Measurements from ENCODE around the gene MRPL1.

Gene MRPL1

DNA sequence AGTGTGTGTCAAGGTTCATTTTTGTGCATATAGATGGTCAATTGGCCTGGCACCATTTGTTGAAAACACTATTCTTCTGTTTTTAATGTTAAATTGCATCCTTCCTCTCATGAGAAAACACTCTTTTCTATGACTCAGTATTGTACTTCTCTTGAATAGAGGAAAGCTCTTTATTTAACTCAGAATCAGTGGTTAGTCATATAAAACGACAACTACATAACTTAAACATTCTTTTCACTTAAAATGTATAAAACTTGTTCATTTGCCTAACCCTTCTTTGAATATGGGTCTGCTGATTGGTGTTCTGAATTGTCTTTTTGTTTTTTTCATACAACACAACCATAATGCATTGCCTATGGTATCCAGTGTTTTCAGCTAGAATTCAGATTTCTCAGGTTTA lies 17.2 kb upstream of the MRPL1 start:
- DNase-seq: no peak
- no peak overlapping the region for H2BK120ac ChIP-seq (ENCODE audit: insufficient read depth, low read length, poor library complexity)
- H4K91ac ChIP-seq (ENCODE audit: low read depth, low read length): no peak overlapping the region
- no peaks in the 10 kb centered on the region for H3K27me3 ChIP-seq (ENCODE audit: insufficient read depth, low read length)
- H3K79me1 ChIP-seq (ENCODE audit: low read length): no peaks in the 10 kb centered on the region
- H3K4me1 ChIP-seq (ENCODE audit: control insufficient read depth in 1 of 2, insufficient read depth in 2 of 2, low read length in 2 of 2): no peaks in the 10 kb centered on the region
- no peak overlapping the region for H3K14ac ChIP-seq (ENCODE audit: low read length)
- H3K18ac ChIP-seq (ENCODE audit: low read length): no peak overlapping the region
- H3K4ac ChIP-seq (ENCODE audit: low read depth, low read length): no peak overlapping the region
- no peak overlapping the region for H4K12ac ChIP-seq (ENCODE audit: low read depth, low read length)
- H3K9ac ChIP-seq (ENCODE audit: low read length): no peak overlapping the region
- H3K4me3 ChIP-seq (ENCODE audit: low read depth, low read length): no peak overlapping the region
- no peak overlapping the region for H2AFZ ChIP-seq (ENCODE audit: insufficient read depth, low read length, poor library complexity)
- no peak overlapping the region for H4K8ac ChIP-seq (ENCODE audit: low read depth, low read length)
- H2BK5ac ChIP-seq (ENCODE audit: low read depth, low read length, poor library complexity): no peak overlapping the region
- no peak overlapping the region for H3K23ac ChIP-seq (ENCODE audit: low read length)
- H3K36me3 ChIP-seq (ENCODE audit: control insufficient read depth in 1 of 2, insufficient read depth in 2 of 2, low read length in 2 of 2): no peaks in the 10 kb centered on the region
- no peak overlapping the region for H3K4me2 ChIP-seq (ENCODE audit: low read length)
- H2AK5ac ChIP-seq (ENCODE audit: low read length): no peak overlapping the region
- H3K79me2 ChIP-seq (ENCODE audit: control insufficient read depth, insufficient read depth, low read length, poor library complexity): no peaks in the 10 kb centered on the region
- WGBS (ENCODE audit: extremely low coverage, insufficient coverage, insufficient read length): no CpG with 5 or more reads among the region's 1 CpG
- no peaks in the 10 kb centered on the region for H3K9me3 ChIP-seq (ENCODE audit: insufficient read depth, low read depth, low read length)
- H2BK12ac ChIP-seq (ENCODE audit: low read length): no peak overlapping the region
- H3K27ac ChIP-seq (ENCODE audit: low read depth, low read length): no peak overlapping the region

DNA sequence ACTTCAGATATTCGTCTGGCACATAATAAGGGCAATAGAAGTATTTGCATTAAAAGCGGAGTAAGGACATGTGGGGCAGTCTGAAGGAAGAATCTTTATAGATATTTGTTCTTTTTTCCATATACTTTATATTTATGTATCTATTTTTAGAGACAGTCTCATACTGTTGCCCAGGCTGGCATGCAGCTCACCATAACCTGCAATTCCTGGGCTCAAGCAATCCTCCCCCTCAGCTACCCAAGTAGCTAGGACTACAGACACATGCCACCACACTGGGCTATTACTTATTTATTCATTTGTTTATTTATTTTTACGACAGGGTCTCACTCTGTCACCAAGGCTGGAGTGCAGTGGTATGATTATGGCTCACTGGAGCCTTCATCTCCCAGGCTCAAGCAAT lies 16.7 kb upstream of the MRPL1 start:
- Histone ChIP-seq H2AK5ac (ENCODE audit: low read length) (no peak overlapping the region), H2BK12ac (ENCODE audit: low read length) (no peak overlapping the region), H4K12ac (ENCODE audit: low read depth, low read length) (no peak overlapping the region), H3K79me1 (ENCODE audit: low read length) (no peaks in the 10 kb centered on the region), H2AFZ (ENCODE audit: insufficient read depth, low read length, poor library complexity) (no peak overlapping the region), H3K4ac (ENCODE audit: low read depth, low read length) (no peak overlapping the region), H3K36me3 (ENCODE audit: control insufficient read depth in 1 of 2, insufficient read depth in 2 of 2, low read length in 2 of 2) (no peaks in the 10 kb centered on the region), H3K27ac (ENCODE audit: low read depth, low read length) (no peak overlapping the region), H3K27me3 (ENCODE audit: insufficient read depth, low read length) (no peaks in the 10 kb centered on the region), H3K79me2 (ENCODE audit: control insufficient read depth, insufficient read depth, low read length, poor library complexity) (no peaks in the 10 kb centered on the region), H3K9me3 (ENCODE audit: insufficient read depth, low read depth, low read length) (no peaks in the 10 kb centered on the region), H4K91ac (ENCODE audit: low read depth, low read length) (no peak overlapping the region), H3K18ac (ENCODE audit: low read length) (no peak overlapping the region), H3K4me3 (ENCODE audit: low read depth, low read length) (no peak overlapping the region), H4K8ac (ENCODE audit: low read depth, low read length) (no peak overlapping the region), H3K4me1 (ENCODE audit: control insufficient read depth in 1 of 2, insufficient read depth in 2 of 2, low read length in 2 of 2) (no peaks in the 10 kb centered on the region), H2BK120ac (ENCODE audit: insufficient read depth, low read length, poor library complexity) (no peak overlapping the region), H3K14ac (ENCODE audit: low read length) (no peak overlapping the region), H3K9ac (ENCODE audit: low read length) (no peak overlapping the region), H3K23ac (ENCODE audit: low read length) (no peak overlapping the region), H2BK5ac (ENCODE audit: low read depth, low read length, poor library complexity) (no peak overlapping the region), H3K4me2 (ENCODE audit: low read length) (no peak overlapping the region)
- no peak for DNase-seq
- no CpG with 5 or more reads among the region's 3 CpGs for WGBS (ENCODE audit: extremely low coverage, insufficient coverage, insufficient read length)

DNA sequence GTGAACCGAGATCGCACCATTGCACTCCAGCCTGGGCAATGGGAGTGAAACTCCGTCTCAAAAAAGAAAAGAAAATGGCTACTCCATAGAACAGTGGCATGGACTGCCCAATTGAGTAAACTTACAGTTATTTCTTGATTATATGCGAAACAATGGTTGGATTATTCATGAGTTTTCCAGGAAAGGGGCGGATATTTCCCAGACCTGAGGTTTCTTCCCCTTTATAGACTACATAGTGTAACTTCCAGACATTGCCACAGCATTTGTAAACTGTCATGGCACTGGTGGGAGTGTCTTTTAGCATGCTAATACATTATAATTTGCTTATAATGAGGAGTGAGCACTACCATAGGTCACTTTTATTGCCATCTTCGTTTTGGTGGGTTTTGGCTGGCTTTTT lies 14.1 kb upstream of the MRPL1 start:
- Histone ChIP-seq H2BK5ac (ENCODE audit: low read depth, low read length, poor library complexity) (no peak overlapping the region), H4K8ac (ENCODE audit: low read depth, low read length) (no peak overlapping the region), H2BK120ac (ENCODE audit: insufficient read depth, low read length, poor library complexity) (no peak overlapping the region), H3K79me2 (ENCODE audit: control insufficient read depth, insufficient read depth, low read length, poor library complexity) (no peaks in the 10 kb centered on the region), H3K14ac (ENCODE audit: low read length) (no peak overlapping the region), H4K12ac (ENCODE audit: low read depth, low read length) (no peak overlapping the region), H3K9ac (ENCODE audit: low read length) (no peak overlapping the region), H3K4me3 (ENCODE audit: low read depth, low read length) (no peak overlapping the region), H2AFZ (ENCODE audit: insufficient read depth, low read length, poor library complexity) (no peak overlapping the region), H3K27me3 (ENCODE audit: insufficient read depth, low read length) (no peaks in the 10 kb centered on the region), H3K4ac (ENCODE audit: low read depth, low read length) (no peak overlapping the region), H3K18ac (ENCODE audit: low read length) (no peak overlapping the region), H3K79me1 (ENCODE audit: low read length) (no peaks in the 10 kb centered on the region), H4K91ac (ENCODE audit: low read depth, low read length) (no peak overlapping the region), H3K23ac (ENCODE audit: low read length) (no peak overlapping the region), H3K4me1 (ENCODE audit: control insufficient read depth in 1 of 2, insufficient read depth in 2 of 2, low read length in 2 of 2) (no peaks in the 10 kb centered on the region), H3K9me3 (ENCODE audit: insufficient read depth, low read depth, low read length) (no peaks in the 10 kb centered on the region), H2BK12ac (ENCODE audit: low read length) (no peak overlapping the region), H2AK5ac (ENCODE audit: low read length) (no peak overlapping the region), H3K4me2 (ENCODE audit: low read length) (no peak overlapping the region), H3K27ac (ENCODE audit: low read depth, low read length) (no peak overlapping the region), H3K36me3 (ENCODE audit: control insufficient read depth in 1 of 2, insufficient read depth in 2 of 2, low read length in 2 of 2) (no peaks in the 10 kb centered on the region)
- no peak for DNase-seq
- WGBS (ENCODE audit: extremely low coverage, insufficient coverage, insufficient read length): no CpG with 5 or more reads among the region's 6 CpGs

DNA sequence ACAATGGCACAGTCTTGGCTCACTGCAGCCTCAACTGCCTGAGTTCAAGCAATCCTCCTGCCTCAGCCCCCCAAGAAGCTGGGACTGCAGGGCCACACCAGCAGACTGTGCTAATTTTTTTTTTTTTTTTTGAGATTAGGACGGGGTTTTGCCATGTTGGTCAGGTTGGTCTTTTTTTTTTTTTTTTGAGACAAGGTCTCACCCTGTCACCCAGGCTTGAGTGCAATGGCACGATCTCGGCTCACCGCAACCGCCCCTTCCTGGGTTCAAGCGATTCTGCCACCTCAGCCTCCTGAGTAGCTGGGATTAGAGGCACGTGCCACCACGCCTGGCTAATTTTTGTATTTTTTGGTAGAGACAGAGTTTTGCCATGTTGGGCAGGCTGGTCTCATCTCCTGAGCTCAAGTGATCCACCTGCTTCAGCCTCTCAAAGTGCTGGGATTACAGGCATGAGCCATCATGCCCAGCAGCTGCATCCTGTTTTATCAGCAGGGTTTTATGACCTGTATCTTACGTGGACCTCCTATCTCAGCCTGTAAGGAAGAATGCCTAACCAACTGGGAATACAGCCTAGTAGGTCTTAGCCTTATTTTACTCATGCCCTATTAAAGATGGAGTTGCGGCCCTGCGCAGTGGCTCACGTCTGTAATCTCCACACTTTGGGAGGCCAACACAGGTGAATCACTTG lies 13.2 kb upstream of the MRPL1 start:
- no peak overlapping the region for H3K27ac ChIP-seq (ENCODE audit: low read depth, low read length)
- H3K9ac ChIP-seq (ENCODE audit: low read length): no peak overlapping the region
- no peaks in the 10 kb centered on the region for H3K36me3 ChIP-seq (ENCODE audit: control insufficient read depth in 1 of 2, insufficient read depth in 2 of 2, low read length in 2 of 2)
- H3K4me1 ChIP-seq (ENCODE audit: control insufficient read depth in 1 of 2, insufficient read depth in 2 of 2, low read length in 2 of 2): no peaks in the 10 kb centered on the region
- H4K91ac ChIP-seq (ENCODE audit: low read depth, low read length): no peak overlapping the region
- H3K4me3 ChIP-seq (ENCODE audit: low read depth, low read length): no peak overlapping the region
- no peak overlapping the region for H3K14ac ChIP-seq (ENCODE audit: low read length)
- no peak overlapping the region for H3K4ac ChIP-seq (ENCODE audit: low read depth, low read length)
- H3K79me1 ChIP-seq (ENCODE audit: low read length): no peaks in the 10 kb centered on the region
- no peak overlapping the region for H3K18ac ChIP-seq (ENCODE audit: low read length)
- no peak overlapping the region for H3K4me2 ChIP-seq (ENCODE audit: low read length)
- no peak overlapping the region for H2BK5ac ChIP-seq (ENCODE audit: low read depth, low read length, poor library complexity)
- H3K9me3 ChIP-seq (ENCODE audit: insufficient read depth, low read depth, low read length): no peaks in the 10 kb centered on the region
- H2BK120ac ChIP-seq (ENCODE audit: insufficient read depth, low read length, poor library complexity): no peak overlapping the region
- WGBS (ENCODE audit: extremely low coverage, insufficient coverage, insufficient read length): no CpG with 5 or more reads among the region's 12 CpGs
- no peak overlapping the region for H4K12ac ChIP-seq (ENCODE audit: low read depth, low read length)
- H2BK12ac ChIP-seq (ENCODE audit: low read length): no peak overlapping the region
- no peak overlapping the region for H3K23ac ChIP-seq (ENCODE audit: low read length)
- no peaks in the 10 kb centered on the region for H3K79me2 ChIP-seq (ENCODE audit: control insufficient read depth, insufficient read depth, low read length, poor library complexity)
- no peak overlapping the region for H2AFZ ChIP-seq (ENCODE audit: insufficient read depth, low read length, poor library complexity)
- no peak overlapping the region for H4K8ac ChIP-seq (ENCODE audit: low read depth, low read length)
- H3K27me3 ChIP-seq (ENCODE audit: insufficient read depth, low read length): no peaks in the 10 kb centered on the region
- no peak overlapping the region for H2AK5ac ChIP-seq (ENCODE audit: low read length)
- no peak for DNase-seq
